ENCODE results near the gene SH3BGRL2. TPM values are rescaled to one million over a fixed set of nuclear protein-coding genes. Genes with fewer than 3 reads are reported as not detected.

Gene SH3BGRL2
- total RNA-seq, 4 donors from 2014 or later, result 34.2 to 102 (median 56.6) TPM

DNA sequence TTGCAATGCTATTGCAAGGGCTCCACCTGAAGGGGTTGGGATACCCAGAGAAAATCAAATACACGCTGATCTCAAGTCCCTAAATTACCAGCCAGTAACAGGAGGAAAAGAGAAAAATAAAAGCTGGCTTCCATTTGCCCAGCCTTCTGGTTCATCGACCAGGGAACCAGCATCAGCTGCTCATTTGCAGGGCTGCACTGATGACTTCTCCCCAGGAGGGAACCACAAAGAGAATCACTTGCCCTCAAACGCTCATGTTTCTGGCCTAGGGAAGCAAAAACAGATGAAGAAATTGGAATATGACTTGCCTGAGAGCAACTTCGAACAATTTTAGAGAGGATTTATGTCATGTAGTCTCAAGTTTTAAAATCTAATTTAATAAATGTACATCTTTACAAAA is 119.7 kb downstream of the SH3BGRL2 start:
- Histone ChIP-seq H3K4me1 (no peaks in the 10 kb centered on the region), H3K27ac (no peak overlapping the region), H3K9me3 (no peaks in the 10 kb centered on the region), H3K4me3 (no peak overlapping the region), H3K36me3 (no peaks in the 10 kb centered on the region), H3K27me3 (peaks cover 0 to 7% (median 0%) of the 10 kb centered on the region in 4 donors)
- 50 to 65% methylated on average over 4 of the region's 4 CpGs for WGBS, 2 donors
- no peak for TF ChIP-seq POLR2A (IDR thresholded peaks at IDR 0.05)
- TF ChIP-seq, protein P1, sequence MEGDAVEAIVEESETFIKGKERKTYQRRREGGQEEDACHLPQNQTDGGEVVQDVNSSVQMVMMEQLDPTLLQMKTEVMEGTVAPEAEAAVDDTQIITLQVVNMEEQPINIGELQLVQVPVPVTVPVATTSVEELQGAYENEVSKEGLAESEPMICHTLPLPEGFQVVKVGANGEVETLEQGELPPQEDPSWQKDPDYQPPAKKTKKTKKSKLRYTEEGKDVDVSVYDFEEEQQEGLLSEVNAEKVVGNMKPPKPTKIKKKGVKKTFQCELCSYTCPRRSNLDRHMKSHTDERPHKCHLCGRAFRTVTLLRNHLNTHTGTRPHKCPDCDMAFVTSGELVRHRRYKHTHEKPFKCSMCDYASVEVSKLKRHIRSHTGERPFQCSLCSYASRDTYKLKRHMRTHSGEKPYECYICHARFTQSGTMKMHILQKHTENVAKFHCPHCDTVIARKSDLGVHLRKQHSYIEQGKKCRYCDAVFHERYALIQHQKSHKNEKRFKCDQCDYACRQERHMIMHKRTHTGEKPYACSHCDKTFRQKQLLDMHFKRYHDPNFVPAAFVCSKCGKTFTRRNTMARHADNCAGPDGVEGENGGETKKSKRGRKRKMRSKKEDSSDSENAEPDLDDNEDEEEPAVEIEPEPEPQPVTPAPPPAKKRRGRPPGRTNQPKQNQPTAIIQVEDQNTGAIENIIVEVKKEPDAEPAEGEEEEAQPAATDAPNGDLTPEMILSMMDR (IDR thresholded peaks at IDR 0.05), result no peak
- no peak for DNase-seq
- intact Hi-C loops (cut with DNase I), result no loop called here

Other genes with a start within 250 kb of the SH3BGRL2 start
- gene LCA5, start 93.9 kb upstream of the SH3BGRL2 start, total RNA-seq, result 1 to 10 TPM; 1.2 to 3.6 (median 2.4) TPM